UCSD-AML1 (cell line): ENCODE data around the gene CELF4.

Experiments used
- DNase-seq: peaks from one replicate; lab custom pipeline; 2025; ENCODE audit not compliant: unreplicated experiment; lab: John Stamatoyannopoulos, UW

Gene CELF4

GRCh38 chr18:37527395-37527794 is 38.2 kb downstream of the CELF4 start:
- DNase-seq = no peak

- no peak for DNase-seq
Measured at GRCh38 chr18:37525262-37525585, 40.4 kb downstream of the CELF4 start.

GRCh38 chr18:37524498-37525261 is 40.9 kb downstream of the CELF4 start:
- no peak for DNase-seq

GRCh38 chr18:37524139-37524497 is 41.5 kb downstream of the CELF4 start:
- DNase-seq = no peak

GRCh38 chr18:37521510-37522465 is 43.8 kb downstream of the CELF4 start:
- no peak for DNase-seq

- no peak for DNase-seq
Measured at GRCh38 chr18:37520508-37520907, 45.1 kb downstream of the CELF4 start.

GRCh38 chr18:37519510-37520135 is 46.0 kb downstream of the CELF4 start:
- no peak for DNase-seq

- DNase-seq = no peak
Measured at GRCh38 chr18:37516361-37516853, 49.2 kb downstream of the CELF4 start.

GRCh38 chr18:37514953-37515352 is 50.6 kb downstream of the CELF4 start:
- DNase-seq = no peak

- no peak for DNase-seq
Measured at GRCh38 chr18:37512400-37512799, 53.2 kb downstream of the CELF4 start.

- DNase-seq = no peak
Measured at GRCh38 chr18:37511721-37512298, 53.8 kb downstream of the CELF4 start.

GRCh38 chr18:37509600-37509999 is 56.0 kb downstream of the CELF4 start:
- no peak for DNase-seq

- DNase-seq = no peak
Measured at GRCh38 chr18:37508207-37508606, 57.4 kb downstream of the CELF4 start.

- no peak for DNase-seq
Measured at GRCh38 chr18:37507239-37507638, 58.4 kb downstream of the CELF4 start.

GRCh38 chr18:37506001-37506400 is 59.6 kb downstream of the CELF4 start:
- no peak for DNase-seq

- no peak for DNase-seq
Measured at GRCh38 chr18:37505321-37505720, 60.3 kb downstream of the CELF4 start.

- no peak for DNase-seq
Measured at GRCh38 chr18:37502601-37503000, 63.0 kb downstream of the CELF4 start.

GRCh38 chr18:37502036-37502435 is 63.6 kb downstream of the CELF4 start:
- no peak for DNase-seq

- no peak for DNase-seq
Measured at GRCh38 chr18:37501136-37501535, 64.5 kb downstream of the CELF4 start.

- DNase-seq = no peak
Measured at GRCh38 chr18:37499913-37500312, 65.7 kb downstream of the CELF4 start.

GRCh38 chr18:37499044-37499443 is 66.6 kb downstream of the CELF4 start:
- no peak for DNase-seq
